Colon (tissue), 2 donors: ENCODE results near the gene TTC12.

ENCODE experiments used
- FAIRE-seq: peaks from 2 replicates; lab custom pipeline; 2012; peaks lifted over from hg19 to GRCh38; lab: Jason Lieb, UNC
- donor health status: control.
- donor health status: control.

The TTC12 gene

GRCh38 chr11:113405724-113406478 is 91.5 kb downstream of the TTC12 start:
- no peak for FAIRE-seq

GRCh38 chr11:113407163-113407562 is 92.8 kb downstream of the TTC12 start:
- no peak for FAIRE-seq

DNA sequence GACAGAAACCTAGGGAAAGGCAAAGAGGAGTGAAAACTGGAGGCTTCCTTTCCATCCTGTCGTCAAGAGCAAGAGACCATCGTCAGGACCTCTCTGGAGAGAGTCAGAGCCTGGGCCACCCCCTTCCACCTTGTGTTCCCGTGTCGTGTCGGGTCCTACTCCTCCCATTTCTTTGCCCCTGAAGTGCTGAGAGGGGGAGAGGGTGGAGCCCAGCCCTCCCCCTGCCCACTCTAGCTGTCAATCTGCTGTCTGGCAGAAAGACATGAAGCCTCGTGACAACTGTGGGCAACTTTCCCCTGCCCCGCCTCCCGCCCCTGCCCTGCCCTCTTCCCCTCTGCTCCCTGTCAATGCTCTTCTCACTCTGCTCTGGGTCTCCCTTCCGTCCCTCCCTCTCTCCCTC is 93.8 kb downstream of the TTC12 start:
- FAIRE-seq, result no peak

GRCh38 chr11:113408887-113409286 is 94.5 kb downstream of the TTC12 start:
- no peak for FAIRE-seq

DNA sequence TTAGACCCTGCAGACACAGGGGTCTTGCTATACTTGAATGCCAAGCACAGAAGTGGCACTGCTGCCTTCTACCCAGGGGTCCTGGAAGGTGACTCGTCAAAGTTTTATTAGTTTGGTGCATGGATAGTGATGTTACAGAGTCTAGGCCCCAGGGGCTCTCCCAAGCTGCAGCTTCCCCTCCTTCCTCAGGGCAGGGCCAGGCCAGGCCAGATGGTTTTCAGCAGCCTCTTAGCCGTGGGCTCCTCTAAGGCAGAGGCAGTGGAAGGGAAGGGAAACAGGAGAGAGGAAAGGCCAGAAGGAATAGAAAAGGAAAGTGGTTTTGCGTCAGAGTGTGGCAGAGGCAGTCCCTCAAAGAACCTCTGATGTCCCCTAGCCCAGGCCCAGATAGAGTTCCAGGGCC is 95.1 kb downstream of the TTC12 start:
- FAIRE-seq, result no peak

DNA sequence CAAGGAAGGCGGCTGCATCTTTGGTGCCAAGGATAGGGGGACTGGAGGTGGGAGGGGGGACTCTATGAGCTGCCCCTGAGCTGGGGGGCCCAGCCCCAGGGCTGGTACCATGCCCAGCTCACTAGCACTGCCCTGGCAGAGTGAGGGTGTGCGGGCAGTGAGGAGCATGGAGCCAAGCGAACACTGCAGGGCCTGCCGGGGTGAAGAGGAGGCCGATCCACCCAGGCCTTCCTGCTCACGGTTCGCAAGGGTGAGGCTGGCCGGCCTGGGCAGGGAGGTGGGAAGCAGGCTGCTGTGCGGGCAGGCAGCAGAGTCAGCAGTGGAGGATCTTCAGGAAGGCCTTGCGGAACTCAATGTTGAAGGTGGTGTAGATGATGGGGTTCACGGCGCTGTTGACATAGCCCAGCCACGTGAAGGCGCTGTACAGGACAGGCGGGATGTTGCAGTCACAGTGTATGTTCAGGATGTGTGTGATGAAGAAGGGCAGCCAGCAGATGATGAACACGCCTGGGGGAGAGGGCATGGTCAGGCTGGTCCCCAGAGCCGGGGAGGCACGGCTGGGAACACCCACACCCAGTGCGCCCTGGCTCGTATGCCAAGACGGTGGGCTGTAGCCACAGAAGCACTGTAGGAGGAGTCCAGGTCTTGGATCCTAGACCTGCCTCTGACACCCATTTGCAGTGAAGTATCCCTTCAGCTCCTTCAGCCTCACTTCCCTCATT is 96.2 kb downstream of the TTC12 start:
- FAIRE-seq, result no peak

GRCh38 chr11:113411536-113411935 is 97.2 kb downstream of the TTC12 start:
- FAIRE-seq, result no peak

DNA sequence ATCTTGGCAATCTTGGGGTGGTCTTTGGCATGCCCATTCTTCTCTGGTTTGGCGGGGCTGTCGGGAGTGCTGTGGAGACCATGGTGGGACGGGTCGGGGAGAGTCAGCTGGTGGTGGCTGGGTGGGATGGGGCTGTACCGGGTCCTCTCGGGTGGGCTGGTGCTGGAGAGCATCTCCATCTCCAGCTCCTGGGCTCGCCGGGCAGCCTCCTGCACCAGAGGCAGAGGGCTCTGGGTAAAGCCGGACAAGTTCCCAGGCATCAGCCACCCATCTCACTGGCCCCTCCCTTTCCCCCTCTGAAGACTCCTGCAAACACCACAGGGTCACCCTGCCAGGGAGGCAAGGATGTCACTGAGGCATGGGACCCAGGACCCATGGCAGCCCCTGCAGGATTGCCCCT is 98.3 kb downstream of the TTC12 start:
- no peak for FAIRE-seq

DNA sequence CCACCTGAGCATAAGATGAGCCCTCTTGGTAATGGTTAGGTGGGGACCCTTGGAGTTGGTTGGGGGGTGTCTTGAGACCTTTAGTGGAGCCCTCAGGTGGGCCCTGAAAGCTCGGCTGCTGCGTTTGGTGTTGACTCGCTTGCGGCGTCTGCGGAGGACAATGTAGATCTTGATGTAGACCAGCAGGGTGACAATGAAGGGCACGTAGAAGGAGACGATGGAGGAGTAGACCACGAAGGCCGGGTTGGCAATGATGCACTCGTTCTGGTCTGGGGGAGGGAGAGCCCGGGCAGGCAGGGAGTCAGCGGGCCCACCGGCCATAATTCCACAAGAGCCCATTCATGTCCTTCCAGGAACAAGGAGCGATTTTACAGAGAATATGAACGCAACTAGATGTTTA is 101.0 kb downstream of the TTC12 start:
- no peak for FAIRE-seq
